ENCODE results near the gene DUSP22.

DUSP22 gene

DNA sequence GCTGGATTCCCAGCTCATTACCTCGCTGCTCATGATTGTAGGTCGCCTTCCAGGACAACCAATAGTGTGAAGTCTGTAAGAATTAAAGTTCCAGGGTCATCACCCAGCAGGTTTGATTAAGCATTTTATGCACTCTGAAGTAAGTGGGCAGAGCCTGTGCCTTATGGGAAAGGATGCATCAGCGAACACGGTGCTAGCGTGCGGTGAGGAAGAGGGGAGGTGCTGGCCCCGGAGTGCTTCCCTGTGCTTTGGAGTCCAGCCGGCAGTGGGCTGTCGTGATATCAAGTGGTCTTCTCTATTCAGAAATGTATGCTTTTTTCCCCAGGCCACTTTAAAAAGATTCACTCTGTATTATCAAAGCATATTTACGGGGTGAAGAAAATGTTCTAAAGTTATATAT is 16.0 kb downstream of the DUSP22 start:
- in situ Hi-C loops (cut with HindIII; ENCODE audit: low sequenced_read_pairs), result loop anchor here (5.0 kb wide), 2 partner anchors 54 to 76 kb away; no protein-coding TSS in a partner anchor

DNA sequence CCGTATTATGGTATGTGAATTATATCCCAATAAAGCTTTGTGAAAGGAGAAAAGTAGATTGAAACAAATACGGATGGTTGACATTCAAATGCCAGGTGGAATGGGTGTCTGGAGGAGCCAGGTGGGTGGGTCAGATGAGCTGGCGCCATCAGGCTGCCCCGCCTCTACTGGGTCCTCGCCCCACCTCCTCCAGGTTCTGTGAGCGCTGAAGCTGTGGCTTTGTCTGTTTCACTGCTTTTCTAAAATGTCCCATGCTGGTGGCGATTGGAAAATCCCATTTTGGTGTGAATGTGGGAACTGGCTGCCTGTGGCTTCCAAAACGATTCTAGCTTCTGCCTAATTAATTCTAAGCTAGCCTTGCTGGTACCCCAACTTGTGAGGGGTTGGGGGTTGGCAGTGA is 16.5 kb downstream of the DUSP22 start:
- in situ Hi-C loops (cut with HindIII; ENCODE audit: low sequenced_read_pairs), result loop anchor here (5.0 kb wide), 2 partner anchors 54 to 76 kb away; no protein-coding TSS in a partner anchor

DNA sequence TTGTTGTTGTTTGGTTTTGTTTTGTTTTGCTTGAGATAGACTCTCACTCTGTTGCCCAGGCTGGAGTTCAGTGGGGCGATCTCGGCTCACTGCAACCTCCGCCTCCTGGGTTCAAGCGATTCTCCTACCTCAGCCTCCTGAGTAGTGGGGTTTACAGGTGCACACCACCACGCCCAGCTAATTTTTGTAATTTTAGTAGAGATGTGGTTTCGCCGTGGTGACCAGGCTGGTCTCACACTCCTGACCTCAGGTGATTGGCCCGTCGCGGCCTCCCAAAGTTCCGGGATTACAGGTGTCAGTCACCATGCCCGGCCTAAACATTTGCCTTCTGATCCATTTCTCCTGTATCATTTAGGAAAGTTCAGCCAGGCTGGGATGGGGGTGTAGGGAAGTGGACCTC is 17.7 kb downstream of the DUSP22 start:
- in situ Hi-C loops (cut with HindIII; ENCODE audit: low sequenced_read_pairs), result loop anchor here (5.0 kb wide), 2 partner anchors 52 to 78 kb away; no protein-coding TSS in a partner anchor

DNA sequence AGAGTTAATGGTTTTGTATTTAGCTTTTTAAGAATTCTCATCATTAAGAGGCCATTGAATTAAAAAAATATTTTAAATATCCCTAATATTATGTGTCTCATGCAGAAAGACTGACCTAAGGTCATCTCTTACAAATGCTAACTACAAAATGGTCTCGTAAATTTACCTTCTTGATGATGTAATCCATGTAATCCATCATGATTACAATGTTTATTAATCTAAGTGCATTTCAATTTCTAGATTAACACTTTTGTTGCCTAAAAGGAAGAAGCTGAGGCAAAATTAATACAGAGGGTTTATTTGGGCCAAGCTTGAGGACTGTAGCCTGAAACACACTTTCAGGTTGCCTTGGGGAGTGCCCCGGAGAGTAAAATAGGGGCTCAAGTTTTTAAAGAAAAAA is 18.4 kb downstream of the DUSP22 start:
- in situ Hi-C loops (cut with HindIII; ENCODE audit: low sequenced_read_pairs), result no loop called here

DNA sequence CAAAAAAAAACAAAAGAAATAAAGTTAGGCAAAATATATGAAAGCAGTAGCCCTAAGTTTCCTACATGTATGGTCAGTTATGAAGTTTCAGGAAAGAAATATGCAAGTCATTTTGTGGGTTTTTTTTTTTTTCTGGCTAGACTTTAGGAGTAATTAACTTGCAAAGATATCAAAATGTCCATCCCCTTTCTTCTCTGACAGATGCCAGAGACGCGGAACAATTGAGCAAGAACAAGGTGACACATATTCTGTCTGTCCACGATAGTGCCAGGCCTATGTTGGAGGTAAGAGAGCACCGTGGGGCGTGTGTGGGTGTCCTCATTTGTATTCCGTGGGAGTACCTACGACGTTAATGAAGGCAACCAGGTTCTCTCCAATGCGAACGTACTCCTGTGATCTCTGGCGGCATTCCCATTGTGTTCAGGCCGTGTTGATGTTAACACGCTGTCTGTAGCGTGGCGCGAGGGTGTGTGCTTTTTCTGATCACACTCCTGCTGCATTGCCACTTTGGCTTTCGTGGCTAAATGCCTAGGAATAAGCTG is 19.5 kb downstream of the DUSP22 start:
- in situ Hi-C loops (cut with HindIII; ENCODE audit: low sequenced_read_pairs), result no loop called here

DNA sequence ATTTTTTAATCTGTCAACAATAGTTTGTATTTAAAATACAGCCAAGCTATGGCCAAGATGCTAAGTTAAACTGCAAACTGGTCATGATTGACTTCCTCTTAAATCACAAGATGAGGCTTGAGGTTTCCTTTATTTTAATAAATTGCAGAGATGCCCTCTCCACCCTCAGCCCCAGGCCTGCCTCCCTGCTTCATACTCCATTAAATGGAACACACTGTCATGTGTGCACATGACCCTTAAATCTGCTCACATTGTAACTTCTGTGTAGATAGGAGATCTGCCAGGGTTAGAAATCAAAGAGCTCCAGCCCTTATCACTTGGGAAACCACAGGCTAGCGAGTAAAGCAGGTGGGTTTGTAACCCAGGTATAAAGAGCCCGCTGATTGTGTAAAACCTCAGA is 20.8 kb downstream of the DUSP22 start:
- in situ Hi-C loops (cut with HindIII; ENCODE audit: low sequenced_read_pairs), result no loop called here

DNA sequence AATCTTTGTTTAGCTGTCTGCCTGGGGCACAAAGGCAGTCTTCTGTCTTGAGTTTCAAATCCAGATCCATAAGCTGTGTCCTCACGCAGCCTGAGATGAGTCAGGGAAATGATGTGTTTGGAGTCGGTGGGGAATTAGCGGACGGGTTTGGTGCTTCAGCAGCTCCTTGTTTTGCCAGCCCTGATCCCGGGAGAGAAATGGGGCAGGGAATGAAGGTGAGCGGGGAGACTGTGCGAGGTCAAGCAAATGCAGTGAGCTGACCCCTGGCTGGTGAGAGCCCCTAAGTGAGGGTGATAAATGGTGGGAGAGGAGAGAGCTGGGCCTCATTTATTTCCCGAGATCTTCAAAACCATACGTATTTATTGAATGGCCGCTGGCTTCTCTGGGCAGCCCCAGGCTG is 21.6 kb downstream of the DUSP22 start:
- in situ Hi-C loops (cut with HindIII; ENCODE audit: low sequenced_read_pairs), result no loop called here

DNA sequence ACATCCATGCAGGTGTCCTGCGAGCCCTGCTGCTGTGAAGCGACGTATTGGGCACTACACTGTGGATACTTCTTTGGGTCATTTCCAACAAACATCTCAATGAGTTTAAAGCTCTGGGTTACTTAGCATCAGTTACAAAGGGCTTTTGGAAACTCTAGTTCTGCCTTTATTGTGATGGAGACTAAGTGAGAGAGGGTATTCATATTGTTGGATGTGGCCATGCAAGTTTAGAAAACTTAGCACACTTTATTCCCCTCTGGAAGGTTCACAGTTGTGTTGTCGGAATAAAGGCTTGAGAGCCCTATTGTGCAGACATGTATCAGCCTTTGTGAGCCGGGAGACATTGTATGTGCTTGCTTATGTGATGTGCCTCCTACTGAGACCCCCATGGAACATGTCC is 22.1 kb downstream of the DUSP22 start:
- in situ Hi-C loops (cut with HindIII; ENCODE audit: low sequenced_read_pairs), result no loop called here

DNA sequence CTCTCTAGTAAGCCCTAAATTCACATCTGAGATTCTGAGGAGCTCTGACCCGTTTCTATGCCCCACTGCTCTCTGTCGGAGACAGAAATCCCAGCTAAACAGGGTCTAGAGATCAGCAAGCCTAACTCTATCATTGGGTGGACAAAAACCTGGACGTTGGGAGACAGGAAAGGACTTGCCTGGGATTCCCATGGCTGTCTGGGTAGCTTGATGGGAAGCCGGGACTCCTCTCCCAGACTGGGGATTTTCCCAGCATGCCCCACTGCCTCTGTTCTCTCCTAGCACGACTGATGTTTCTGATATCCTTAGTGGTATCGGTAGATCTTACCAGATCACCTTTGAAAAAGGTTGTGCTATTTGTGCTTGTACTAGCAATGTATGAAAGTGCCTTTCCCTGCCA is 22.9 kb downstream of the DUSP22 start:
- in situ Hi-C loops (cut with HindIII; ENCODE audit: low sequenced_read_pairs), result loop anchor here (5.0 kb wide), 1 partner anchor 38 kb away; no protein-coding TSS in a partner anchor

DNA sequence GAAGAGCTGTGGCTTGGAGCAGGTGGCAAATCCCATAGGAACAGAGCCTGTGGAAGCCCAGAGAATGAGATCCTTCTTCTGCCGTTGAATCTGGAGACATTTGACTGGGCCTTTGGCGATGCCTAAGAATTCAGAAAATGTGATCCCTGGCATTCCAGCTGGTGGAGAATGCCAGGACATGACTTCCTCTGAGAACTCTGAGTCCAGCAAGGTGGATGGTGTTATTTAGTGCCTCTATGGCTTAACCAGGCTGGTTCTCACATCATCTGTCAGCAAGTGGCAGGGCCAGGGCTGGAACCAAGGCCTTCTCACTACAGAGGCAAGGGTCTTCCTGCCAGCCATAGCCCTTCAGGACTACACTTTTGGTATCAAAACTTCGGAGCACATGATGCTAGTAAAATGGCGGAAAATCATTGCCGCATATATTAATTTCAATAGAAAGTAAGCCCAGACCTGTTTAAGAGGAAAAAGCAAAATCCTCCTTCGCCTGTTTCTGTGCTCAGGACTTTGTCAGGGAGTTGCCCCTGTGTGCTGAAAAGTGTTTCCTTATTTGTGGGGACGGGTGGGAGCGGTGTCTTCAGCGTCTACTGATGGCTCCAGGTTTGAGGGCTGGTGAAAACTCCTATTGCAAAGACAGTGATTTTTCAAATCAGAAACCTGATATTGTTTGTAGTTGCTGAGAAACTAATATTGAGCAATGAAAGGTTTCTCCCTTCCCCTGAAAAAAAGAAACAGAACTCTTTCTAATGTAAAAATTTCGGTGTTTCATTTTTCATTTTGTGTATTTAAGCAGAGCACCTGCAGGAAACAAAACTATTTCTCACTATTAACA is 23.9 kb downstream of the DUSP22 start:
- in situ Hi-C loops (cut with HindIII; ENCODE audit: low sequenced_read_pairs), result loop anchor here (5.0 kb wide), 1 partner anchor 39 kb away; no protein-coding TSS in a partner anchor

DNA sequence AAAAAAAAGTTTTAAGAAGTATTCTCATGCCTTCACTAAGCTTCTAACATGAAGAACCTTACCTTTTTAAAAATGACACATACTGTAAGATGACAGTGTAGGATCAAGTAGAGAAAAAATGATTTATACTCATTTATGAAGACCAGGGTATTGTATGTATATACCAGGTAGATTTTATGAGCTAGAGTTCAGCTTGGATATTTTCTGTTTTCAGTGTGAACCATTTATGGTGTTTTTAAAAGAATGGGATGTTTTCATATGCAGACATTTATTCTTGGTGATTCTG is 24.4 kb downstream of the DUSP22 start:
- in situ Hi-C loops (cut with HindIII; ENCODE audit: low sequenced_read_pairs), result loop anchor here (5.0 kb wide), 1 partner anchor 39 kb away; no protein-coding TSS in a partner anchor

DNA sequence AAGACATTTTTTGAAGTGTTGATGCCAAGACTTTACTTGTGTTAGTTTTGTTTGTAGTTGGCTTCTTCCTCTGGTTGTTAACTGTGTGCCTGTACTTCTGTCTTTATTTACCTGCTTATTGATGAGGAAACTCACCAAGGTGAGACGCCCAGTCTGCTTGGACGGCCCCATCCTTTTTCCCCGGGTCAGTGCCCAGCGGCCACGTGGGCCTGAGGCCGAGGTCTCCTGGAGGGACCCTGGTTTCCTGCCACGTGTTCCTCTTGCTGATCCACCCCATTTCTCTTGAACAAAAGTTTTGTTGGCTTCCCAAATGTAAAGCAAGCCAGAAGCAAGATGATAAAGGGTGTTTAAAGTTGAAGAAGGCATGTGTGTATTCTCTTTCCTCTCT is 24.8 kb downstream of the DUSP22 start:
- in situ Hi-C loops (cut with HindIII; ENCODE audit: low sequenced_read_pairs), result loop anchor here (5.0 kb wide), 1 partner anchor 40 kb away; no protein-coding TSS in a partner anchor

DNA sequence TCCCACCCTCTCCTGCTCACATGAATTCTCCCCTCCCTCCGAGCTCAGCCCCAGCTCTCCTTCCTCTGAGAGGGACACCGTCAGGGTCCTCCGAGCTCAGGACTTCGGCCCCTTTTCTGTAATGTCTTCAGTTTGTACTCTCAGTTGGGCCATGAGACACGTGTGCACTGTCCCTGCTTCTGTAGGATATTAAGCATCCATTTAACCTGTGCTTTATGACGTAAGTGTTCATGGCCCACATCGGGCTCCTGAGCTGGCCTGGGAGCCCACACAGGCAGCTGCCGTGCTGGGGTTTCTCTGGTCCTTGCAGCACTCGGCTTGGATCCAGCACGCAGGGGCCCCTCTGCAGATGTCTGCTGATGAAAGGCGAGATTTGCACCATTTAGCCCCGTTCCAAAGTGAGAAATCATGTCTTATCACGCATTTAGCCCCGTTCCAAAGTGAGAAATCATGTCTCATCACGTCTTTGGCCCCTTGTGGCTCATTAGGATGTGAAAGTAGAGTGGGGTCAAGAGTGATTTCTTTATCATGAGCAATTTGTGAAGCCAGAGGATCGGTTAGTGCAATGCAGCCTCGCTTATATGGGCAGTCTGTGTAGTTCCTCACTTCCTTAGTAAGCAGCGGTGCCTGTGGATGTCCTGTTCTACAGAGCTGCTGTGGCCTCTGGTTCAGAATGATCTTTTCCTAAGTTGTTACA is 25.3 kb downstream of the DUSP22 start:
- in situ Hi-C loops (cut with HindIII; ENCODE audit: low sequenced_read_pairs), result loop anchor here (5.0 kb wide), 1 partner anchor 40 kb away; no protein-coding TSS in a partner anchor

DNA sequence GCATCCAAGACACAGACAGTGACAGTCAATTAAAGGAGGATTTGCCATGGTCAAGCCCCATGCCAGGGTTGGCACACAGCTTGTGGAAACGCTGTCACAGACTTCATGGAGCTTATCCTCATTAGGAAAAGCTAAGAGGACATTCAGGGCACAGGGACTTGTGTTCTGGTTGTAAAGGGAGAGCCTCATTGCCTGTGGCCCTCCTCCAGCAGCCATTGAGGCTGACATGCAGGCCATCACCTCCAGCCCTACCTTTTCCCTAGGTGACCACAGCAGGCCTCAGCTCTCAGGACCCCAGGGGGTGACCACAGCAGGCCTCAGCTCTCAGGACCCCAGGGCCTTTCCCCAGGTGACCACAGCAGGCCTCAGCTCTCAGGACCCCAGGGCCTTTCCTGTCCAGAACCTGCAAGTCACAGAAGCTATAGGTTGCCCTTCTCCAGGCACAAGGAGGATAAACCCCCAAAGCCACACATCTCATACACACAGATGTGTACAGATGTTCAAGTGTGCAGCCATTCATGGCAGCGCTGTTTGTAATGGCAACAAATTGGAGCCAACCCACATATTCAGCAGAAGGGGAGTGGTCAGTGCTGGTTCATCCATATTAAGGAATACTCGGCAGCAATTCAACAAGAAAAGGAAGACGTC is 26.1 kb downstream of the DUSP22 start:
- in situ Hi-C loops (cut with HindIII; ENCODE audit: low sequenced_read_pairs), result loop anchor here (5.0 kb wide), 1 partner anchor 41 kb away; no protein-coding TSS in a partner anchor

DNA sequence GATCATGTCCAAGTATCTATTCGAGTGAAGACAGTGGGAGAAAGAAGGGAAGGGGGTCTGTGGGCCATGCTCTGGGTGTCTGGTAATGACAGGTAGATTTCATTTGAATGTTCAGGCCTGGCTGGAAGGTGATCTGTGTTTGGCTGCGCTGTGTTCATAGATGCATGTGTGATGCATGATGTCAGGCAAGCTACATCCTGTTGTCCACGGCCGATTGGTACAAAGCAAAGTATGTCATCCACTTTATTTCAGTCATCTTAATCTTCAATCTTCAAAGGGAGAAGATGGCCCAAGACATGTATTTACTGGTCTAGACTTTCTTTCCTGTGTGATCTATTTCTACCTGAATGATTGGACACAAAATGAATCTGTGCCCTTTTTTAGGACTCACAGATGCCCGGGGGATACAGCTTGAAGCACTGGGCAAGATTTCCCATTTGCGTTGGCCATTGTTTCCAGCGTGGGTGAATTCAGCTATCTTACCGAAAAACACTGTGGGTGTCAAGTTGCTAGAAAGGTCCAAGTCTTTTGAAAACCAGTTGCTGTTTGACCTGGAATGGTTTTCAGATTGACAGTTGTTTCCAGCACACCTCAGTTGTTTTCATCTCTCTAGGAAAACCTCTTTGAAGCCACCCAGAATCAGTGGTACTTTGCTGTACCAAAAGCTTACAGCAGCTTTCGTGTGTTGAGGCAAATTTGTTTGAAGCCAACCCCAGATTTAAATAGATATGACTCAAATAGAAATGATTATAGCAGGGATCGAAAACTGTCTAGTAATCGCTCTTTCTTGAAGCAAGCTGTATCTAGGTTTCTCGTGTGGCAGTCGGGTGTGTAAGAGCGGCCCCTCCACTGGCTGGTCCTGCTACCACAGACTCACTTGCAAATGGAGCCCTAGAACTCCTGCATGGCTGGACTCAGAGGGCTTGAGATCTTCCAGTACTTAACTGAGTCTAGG is 27.2 kb downstream of the DUSP22 start:
- in situ Hi-C loops (cut with HindIII; ENCODE audit: low sequenced_read_pairs), result loop anchor here (5.0 kb wide), 1 partner anchor 42 kb away; no protein-coding TSS in a partner anchor

DNA sequence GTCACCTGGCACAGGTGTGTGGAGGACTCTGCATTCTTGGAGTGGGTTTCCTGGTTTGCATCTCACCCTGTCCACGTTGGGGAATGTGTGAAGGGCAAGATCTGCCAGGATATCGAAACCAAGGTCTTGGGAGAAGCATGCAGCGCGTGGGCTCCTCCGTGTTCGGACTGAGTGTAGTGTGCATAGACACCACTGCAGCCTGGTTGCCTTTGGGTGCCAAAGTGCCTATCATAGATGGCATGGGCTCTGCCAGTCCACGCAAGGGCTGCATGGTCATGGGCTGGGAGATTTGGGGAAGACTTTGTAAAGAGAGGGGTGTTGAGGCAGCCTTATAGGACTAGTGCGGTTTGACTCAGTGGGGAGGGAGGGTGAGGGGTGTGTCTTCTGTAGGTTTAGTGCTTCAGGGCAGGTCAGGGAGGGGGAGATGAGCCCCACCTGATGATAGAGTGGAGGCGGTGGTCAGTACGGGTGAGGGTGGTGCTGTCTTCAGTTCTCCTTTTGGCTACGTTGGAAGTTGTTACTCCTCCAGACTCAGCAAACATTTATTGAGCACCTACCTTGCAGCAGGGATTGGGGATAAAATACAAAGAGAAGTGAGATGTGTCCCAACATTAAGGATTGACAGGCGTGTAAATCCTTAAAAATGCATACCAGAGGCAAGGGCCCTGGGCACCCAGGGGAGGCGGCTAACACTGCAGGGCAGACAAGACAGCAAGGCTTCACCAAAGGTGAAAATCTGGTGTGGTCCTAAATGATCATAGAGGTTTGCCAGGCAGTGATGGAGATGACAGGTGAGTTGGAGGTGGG is 28.3 kb downstream of the DUSP22 start:
- in situ Hi-C loops (cut with HindIII; ENCODE audit: low sequenced_read_pairs), result no loop called here

DNA sequence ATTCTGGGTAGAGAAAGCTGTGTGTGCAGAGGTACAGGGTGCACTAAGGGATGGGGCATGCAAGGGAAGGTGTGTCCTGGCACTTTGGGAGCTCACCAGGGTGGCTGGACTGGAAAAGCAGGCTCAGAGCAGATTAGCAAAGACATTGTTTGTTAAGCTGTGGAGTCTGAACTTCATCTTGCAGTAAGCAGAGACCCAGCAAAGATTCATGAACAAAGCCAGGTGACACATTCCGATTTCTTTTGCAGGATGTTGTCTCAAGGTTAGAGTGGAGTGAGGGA is 28.8 kb downstream of the DUSP22 start:
- in situ Hi-C loops (cut with HindIII; ENCODE audit: low sequenced_read_pairs), result no loop called here

DNA sequence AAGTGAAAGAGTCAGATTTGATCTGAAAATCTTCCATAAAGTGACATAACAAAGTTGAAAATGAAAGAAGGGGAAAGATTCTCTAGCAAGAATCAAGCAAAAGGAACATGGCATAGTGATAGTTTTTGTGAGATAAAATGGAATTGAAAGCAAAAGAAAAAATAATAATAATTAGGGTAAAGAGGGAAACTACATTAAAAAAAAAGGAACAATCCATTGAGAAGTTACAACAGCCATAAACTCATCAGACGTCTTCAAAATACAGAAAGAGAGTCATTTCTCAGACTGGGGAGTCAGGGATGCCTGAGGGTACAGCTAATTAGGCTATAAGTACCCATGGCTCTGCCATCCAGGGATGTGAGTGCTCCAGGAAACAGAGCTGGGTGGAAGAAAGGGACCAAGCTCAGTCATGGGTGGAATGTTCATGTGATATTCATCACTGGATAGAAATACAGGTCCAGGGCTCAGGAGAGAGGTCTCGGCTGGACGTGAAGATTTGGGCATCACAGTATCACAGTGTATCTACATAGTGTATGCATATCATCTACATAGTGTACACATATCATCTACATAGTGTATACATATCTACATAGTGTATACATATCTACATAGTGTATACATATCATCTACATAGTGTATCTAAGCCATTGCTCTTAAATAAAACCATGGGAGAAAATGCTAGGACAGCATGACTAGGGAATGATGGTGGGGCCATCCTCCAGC is 29.4 kb downstream of the DUSP22 start:
- in situ Hi-C loops (cut with HindIII; ENCODE audit: low sequenced_read_pairs), result no loop called here
